ENCODE results near the gene DAB1.

DNA sequence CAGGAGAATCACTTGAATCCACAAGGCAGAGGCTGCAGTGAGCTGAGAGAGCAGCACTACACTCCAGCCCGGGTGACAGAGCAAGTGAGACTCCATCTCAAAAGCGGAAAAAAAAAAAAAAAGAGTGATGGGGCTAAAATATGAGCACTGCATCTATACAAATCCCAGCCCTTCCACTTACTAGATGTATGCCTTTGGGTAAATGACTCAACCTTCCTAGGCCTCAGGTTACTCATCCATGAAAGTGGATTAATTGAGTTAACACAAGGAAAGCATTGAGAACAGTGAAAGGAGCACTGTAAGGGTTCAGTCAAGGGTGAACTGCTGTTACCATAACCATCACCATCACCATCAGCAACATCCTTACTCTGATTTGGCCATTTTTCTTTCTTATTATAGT, 231.6 kb downstream of the DAB1 start:
- TF ChIP-seq, protein P1, sequence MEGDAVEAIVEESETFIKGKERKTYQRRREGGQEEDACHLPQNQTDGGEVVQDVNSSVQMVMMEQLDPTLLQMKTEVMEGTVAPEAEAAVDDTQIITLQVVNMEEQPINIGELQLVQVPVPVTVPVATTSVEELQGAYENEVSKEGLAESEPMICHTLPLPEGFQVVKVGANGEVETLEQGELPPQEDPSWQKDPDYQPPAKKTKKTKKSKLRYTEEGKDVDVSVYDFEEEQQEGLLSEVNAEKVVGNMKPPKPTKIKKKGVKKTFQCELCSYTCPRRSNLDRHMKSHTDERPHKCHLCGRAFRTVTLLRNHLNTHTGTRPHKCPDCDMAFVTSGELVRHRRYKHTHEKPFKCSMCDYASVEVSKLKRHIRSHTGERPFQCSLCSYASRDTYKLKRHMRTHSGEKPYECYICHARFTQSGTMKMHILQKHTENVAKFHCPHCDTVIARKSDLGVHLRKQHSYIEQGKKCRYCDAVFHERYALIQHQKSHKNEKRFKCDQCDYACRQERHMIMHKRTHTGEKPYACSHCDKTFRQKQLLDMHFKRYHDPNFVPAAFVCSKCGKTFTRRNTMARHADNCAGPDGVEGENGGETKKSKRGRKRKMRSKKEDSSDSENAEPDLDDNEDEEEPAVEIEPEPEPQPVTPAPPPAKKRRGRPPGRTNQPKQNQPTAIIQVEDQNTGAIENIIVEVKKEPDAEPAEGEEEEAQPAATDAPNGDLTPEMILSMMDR (IDR thresholded peaks at IDR 0.05; ENCODE audit: low read depth, low read length, poor library complexity, severe bottlenecking): no peak
- TF ChIP-seq EZH2phosphoT487 (IDR thresholded peaks at IDR 0.05; ENCODE audit: borderline replicate concordance, low read length): no peak

Data from DOHH2 (cell line).